Endothelial cell of umbilical vein (primary cell): ENCODE measurements around the gene GLYATL3. TPM values are rescaled to one million over a fixed set of nuclear protein-coding genes. Genes with fewer than 3 reads are reported as not detected.

ENCODE experiments used
- BruUV-seq: library from RNA; stranded (reverse); fragments of 400-500 nt; replicated peaks from 2 replicates; lab custom pipeline; 2021; lab: Mats Ljungman, UMichigan
- CTCF ChIA-PET: fragments of 300-600, 350-600 bp; sonication (Branson Sonifier 250); formaldehyde crosslinking; loops from one replicate; lab custom pipeline; 2021; ENCODE audit warnings: antibody characterized with exemption, inconsistent platforms; lab: Charles Lee
- POLR2A ChIA-PET: fragments of 300-600, 350-600 bp; sonication (Branson Sonifier 250); formaldehyde crosslinking; loops from one replicate; lab custom pipeline; 2021; ENCODE audit warnings: antibody characterized with exemption, inconsistent platforms; lab: Charles Lee
- DNase-seq: peaks from one replicate; pipeline ENCODE4 v3.0.0-alpha.2; 2011; ENCODE audit warnings: low read depth, low spot score
- FAIRE-seq: peaks from 2 replicates; lab custom pipeline; 2011; peaks lifted over from hg19 to GRCh38; lab: Jason Lieb, UNC
- H2AFZ ChIP-seq: 2 replicates; pipeline ENCODE4 v1.6.0; 2012; ENCODE audit warnings: low read depth, low read length, control low read depth, inconsistent platforms
- H3K27ac ChIP-seq: 2 replicates; pipeline ENCODE4 v1.5.1; 2011; ENCODE audit warnings: low read depth, mild to moderate bottlenecking, control low read depth, low read length, moderate library complexity; ENCODE audit not compliant: insufficient read depth
- H3K27me3 ChIP-seq, 2 experiments: 2 replicates each; pipeline versions ENCODE4 v1.6.0 to v1.6.1; 2011; ENCODE audit warnings: low read length in 2 of 2, mixed read lengths in 1 of 2; ENCODE audit not compliant: control insufficient read depth in 2 of 2, insufficient read depth in 2 of 2
- H3K36me3 ChIP-seq, 2 experiments: 2 replicates in 1 of 2; 3 replicates in 1 of 2; pipeline ENCODE4 v1.5.1; 2011; ENCODE audit warnings: low read length in 2 of 2, mild to moderate bottlenecking in 1 of 2, moderate library complexity in 1 of 2; ENCODE audit not compliant: control insufficient read depth in 2 of 2, insufficient read depth in 2 of 2; ENCODE audit errors: extremely low read depth in 1 of 2
- H3K4me1 ChIP-seq: 3 replicates; pipeline ENCODE4 v1.5.1; 2011; ENCODE audit warnings: mild to moderate bottlenecking, low read length; ENCODE audit not compliant: control insufficient read depth, insufficient read depth; ENCODE audit errors: extremely low read depth
- H3K4me2 ChIP-seq: 2 replicates; pipeline ENCODE4 v1.6.1; 2011; ENCODE audit warnings: low read length, control low read depth, mixed read lengths; ENCODE audit not compliant: insufficient read depth
- H3K4me3 ChIP-seq, 3 experiments: fragments of 200-600 bp in 1 of 3; sonication (generic), shearing (Covaris generic) in 1 of 3; replicated peaks in 1 of 3; 2 replicates each; pipeline ENCODE4 v1.5.1; 2011 to 2016; ENCODE audit warnings: control low read depth in 3 of 3, low read length in 3 of 3, mild to moderate bottlenecking in 2 of 3, inconsistent platforms in 1 of 3, low read depth in 1 of 3, moderate library complexity in 1 of 3; ENCODE audit not compliant: insufficient read depth in 1 of 3
- H3K79me2 ChIP-seq: 2 replicates; pipeline ENCODE4 v1.6.0; 2012; ENCODE audit warnings: low read length, inconsistent platforms; ENCODE audit not compliant: control insufficient read depth, insufficient read depth
- H3K9ac ChIP-seq: replicated peaks from 2 replicates; pipeline ENCODE3; 2011; ENCODE audit warnings: low read length, control low read depth; ENCODE audit not compliant: insufficient read depth; ENCODE audit errors: extremely low read depth
- H3K9me1 ChIP-seq: replicated peaks from 3 replicates; pipeline ENCODE4 v1.6.0; 2011; ENCODE audit warnings: mild to moderate bottlenecking, low read length; ENCODE audit not compliant: control insufficient read depth, insufficient read depth; ENCODE audit errors: extremely low read depth
- H3K9me3 ChIP-seq: replicated peaks from 2 replicates; pipeline ENCODE4 v1.5.1; 2012; ENCODE audit warnings: low read length, inconsistent platforms; ENCODE audit not compliant: control insufficient read depth, insufficient read depth
- H4K20me1 ChIP-seq: replicated peaks from 2 replicates; pipeline ENCODE3; 2011; ENCODE audit warnings: mild to moderate bottlenecking, low read length; ENCODE audit not compliant: control insufficient read depth, insufficient read depth; ENCODE audit errors: extremely low read depth
- CTCF ChIP-seq, 2 donors: IDR thresholded peaks; 1 replicate in 1 of 2; 2 replicates in 1 of 2; pipeline ENCODE4 v1.5.1; 2011; ENCODE audit warnings: low read length in 2 of 2, mild to moderate bottlenecking in 2 of 2, moderate library complexity in 2 of 2, control low read depth in 1 of 2, inconsistent platforms in 1 of 2, low read depth in 1 of 2; ENCODE audit not compliant: insufficient read depth in 1 of 2; ENCODE audit errors: extremely low read depth in 1 of 2
- EZH2 ChIP-seq: IDR thresholded peaks from 2 replicates; pipeline ENCODE4 v1.6.1; 2012; ENCODE audit warnings: borderline replicate concordance, low read depth, mild to moderate bottlenecking, moderate library complexity, low read length, inconsistent platforms; ENCODE audit not compliant: severe bottlenecking
- FOS ChIP-seq: IDR thresholded peaks from 2 replicates; pipeline ENCODE4 v1.6.1; 2011; ENCODE audit warnings: mild to moderate bottlenecking, low read length, moderate library complexity, borderline replicate concordance; ENCODE audit not compliant: insufficient read depth
- GATA2 ChIP-seq: IDR thresholded peaks from 2 replicates; pipeline ENCODE4 v1.7.0; 2011; ENCODE audit warnings: low read depth, mild to moderate bottlenecking, moderate library complexity, mixed read lengths, low read length; ENCODE audit not compliant: insufficient read length, insufficient read depth
- JUN ChIP-seq: IDR thresholded peaks from 2 replicates; pipeline ENCODE4 v1.6.1; 2011; ENCODE audit warnings: borderline replicate concordance, low read depth; ENCODE audit not compliant: insufficient read length, insufficient read depth
- MAX ChIP-seq: IDR thresholded peaks from 2 replicates; pipeline ENCODE4 v1.6.1; 2011; ENCODE audit not compliant: insufficient read depth, insufficient read length
- MYC ChIP-seq: IDR thresholded peaks from one replicate; pipeline ENCODE4 v1.6.1; 2011; ENCODE audit warnings: mild to moderate bottlenecking, low read depth, low read length
- POLR2A ChIP-seq: IDR thresholded peaks from 2 replicates; pipeline ENCODE4 v1.6.1; 2012; ENCODE audit warnings: low read depth, mild to moderate bottlenecking, control low read depth, low read length
- POLR2AphosphoS5 ChIP-seq: IDR thresholded peaks from 2 replicates; pipeline ENCODE4 v1.6.1; 2012; ENCODE audit warnings: low read depth, mild to moderate bottlenecking, control low read depth, low read length, moderate library complexity; ENCODE audit not compliant: insufficient read depth
- dilution Hi-C: fragments of 300-500 bp; cut with MboI; formaldehyde crosslinking; loops from one replicate; pipeline ENCODE4 v1.15.0; 2019; ENCODE audit warnings: low sequenced_read_pairs; ENCODE audit not compliant: extremely low pct_ligation_motif_present
- intact Hi-C: fragments of 100-400 bp; cut with micrococcal nuclease; formaldehyde crosslinking; loops from one replicate; pipeline ENCODE4 v1.10.0; 2022
- polyA plus RNA-seq, 4 experiments: library from polyadenylated mRNA; depleted of rRNA in 3 of 4; stranded (reverse) in 3 of 4; unstranded in 1 of 4; fragments of >200 nt; gene quantifications; 2 replicates each; pipeline versions ENCODE4 v1.2.1 to v1.2.3, GENCODE V29; 2011 to 2012; ENCODE audit warnings: missing spikeins in 1 of 4
- total RNA-seq: library from RNA; stranded (reverse); gene quantifications from 2 replicates; pipeline ENCODE4 v1.2.3, GENCODE V29; 2021

GLYATL3 gene
- total and polyA plus RNA-seq, 2 donors (not counting 3 experiments of a cell fraction or from before 2014, with no cell fraction given) = not detected

GRCh38 chr6:49522710-49523593 is 23.2 kb downstream of the GLYATL3 start:
- CTCF ChIA-PET = interaction anchor here (1.0 to 1.2 kb wide), 2 partner anchors 9 to 102 kb away, joined by 3 to 5 read pairs; no protein-coding TSS in a partner anchor
- dilution Hi-C loops (no loop called here), intact Hi-C loops (no loop called here)
- Histone ChIP-seq H3K36me3 (no peaks in the 10 kb centered on the region), H3K4me3 (no peak overlapping the region), H4K20me1 (no peaks in the 10 kb centered on the region), H3K27ac (no peak overlapping the region), H2AFZ (no peak overlapping the region), H3K27me3 (peaks cover 4 to 12% of the 10 kb centered on the region in 2 experiments), H3K4me1 (no peaks in the 10 kb centered on the region), H3K4me2 (no peak overlapping the region), H3K9ac (no peak overlapping the region), H3K9me3 (no peaks in the 10 kb centered on the region), H3K79me2 (no peaks in the 10 kb centered on the region), H3K9me1 (no peaks in the 10 kb centered on the region)
- FAIRE-seq = no peak
- no peak for DNase-seq
- POLR2A ChIA-PET = no interaction called here
- BruUV-seq = no TSS peak
- TF ChIP-seq CTCF (IDR thresholded peaks at IDR 0.05; ENCODE audit: extremely low read depth in 1 of 2, insufficient read depth in 1 of 2, low read depth in 1 of 2, low read length in 2 of 2) = no peak
- TF ChIP-seq JUN = no peak
- TF ChIP-seq POLR2AphosphoS5 = no peak
- no peak for TF ChIP-seq MAX
- TF ChIP-seq EZH2 = no peak
- TF ChIP-seq MYC = no peak
- no peak for TF ChIP-seq FOS
- no peak for TF ChIP-seq GATA2
- TF ChIP-seq POLR2A = no peak
